Frontal cortex (tissue), 4 donors: ENCODE data around the gene ATR. TPM values are rescaled to one million over a fixed set of nuclear protein-coding genes. Genes with fewer than 3 reads are reported as not detected.
A peak's percentile ranks its signal among the peaks of the same experiment; 100 is the strongest.
"Not testable (repeated sequence)": the region's sequence is repeated elsewhere in the genome, so short reads cannot be mapped to it uniquely, and the experiment has no call there.

ENCODE experiments used
- DNase-seq, 2 donors: peaks; one replicate each; pipeline ENCODE4 v3.0.0; 2012; ENCODE audit warnings: low spot score in 2 of 2
- FAIRE-seq: peaks from 2 replicates; lab custom pipeline; 2012; peaks lifted over from hg19 to GRCh38; lab: Jason Lieb, UNC
- total RNA-seq: library from RNA; depleted of rRNA; stranded (reverse); fragments of >200 nt; gene quantifications from one replicate; pipeline ENCODE4 v1.2.3, GENCODE V29; 2014
- donor health status: control.
- donor health status: control.
- donor health status: control.

The ATR gene
- total RNA-seq, 1 donor from 2014 or later = 35.1 TPM

- no peak for FAIRE-seq
Measured at GRCh38 chr3:142595951-142596725, 17.6 kb upstream of the ATR start, which contains the start of gene PLS1. Gene PLS1 (plus strand): TSS chr3:142596393. CDS start chr3:142664238, 67,845 bp downstream.

GRCh38 chr3:142595581-142595950 is 17.0 kb upstream of the ATR start:
- no peak for FAIRE-seq
- DNase-seq = no peak

More at GRCh38 chr3:142595951-142596725, 17.6 kb upstream of the ATR start, which contains the start of gene PLS1:
- peak; percentile 72 to 84 for DNase-seq

GRCh38 chr3:142595141-142595540 is 16.6 kb upstream of the ATR start:
- DNase-seq = no peak
- FAIRE-seq = no peak

GRCh38 chr3:142592268-142592667 is 13.7 kb upstream of the ATR start:
- FAIRE-seq, DNase-seq: not testable (repeated sequence)

- FAIRE-seq (no peak), DNase-seq (no peak)
Measured at GRCh38 chr3:142588703-142589102, 10.2 kb upstream of the ATR start.

- FAIRE-seq = no peak
- peak in 1 of 2 donors; percentile 51 for DNase-seq
Measured at GRCh38 chr3:142586803-142587406, 8.4 kb upstream of the ATR start.

- DNase-seq, FAIRE-seq: not testable (repeated sequence)
Measured at GRCh38 chr3:142581070-142581469, 2.5 kb upstream of the ATR start.

GRCh38 chr3:142580061-142580423 is 1.5 kb upstream of the ATR start:
- no peak for FAIRE-seq
- DNase-seq = no peak

- FAIRE-seq (no peak), DNase-seq (no peak)
Measured at GRCh38 chr3:142577696-142578328, 721 bp downstream of the ATR start.

- no peak for FAIRE-seq
- DNase-seq = no peak
Measured at GRCh38 chr3:142576792-142577191, 1.7 kb downstream of the ATR start.

GRCh38 chr3:142574665-142575064 is 3.9 kb downstream of the ATR start:
- no peak for DNase-seq
- FAIRE-seq = no peak

- FAIRE-seq, DNase-seq: not testable (repeated sequence)
Measured at GRCh38 chr3:142574223-142574622, 4.3 kb downstream of the ATR start.

GRCh38 chr3:142569422-142569821 is 9.1 kb downstream of the ATR start:
- DNase-seq, FAIRE-seq: not testable (repeated sequence)

GRCh38 chr3:142568393-142569017 is 10.0 kb downstream of the ATR start:
- DNase-seq (no peak), FAIRE-seq (no peak)

GRCh38 chr3:142566096-142566495 is 12.4 kb downstream of the ATR start:
- no peak for DNase-seq
- no peak for FAIRE-seq

GRCh38 chr3:142563496-142563997 is 15.0 kb downstream of the ATR start:
- DNase-seq (no peak), FAIRE-seq (no peak)

GRCh38 chr3:142560118-142560517 is 18.4 kb downstream of the ATR start:
- FAIRE-seq (no peak), DNase-seq (no peak)

GRCh38 chr3:142553741-142554140 is 24.8 kb downstream of the ATR start:
- DNase-seq = no peak
- FAIRE-seq = no peak

GRCh38 chr3:142552579-142552978 is 26.0 kb downstream of the ATR start:
- FAIRE-seq, DNase-seq: not testable (repeated sequence)

GRCh38 chr3:142549986-142550385 is 28.5 kb downstream of the ATR start:
- DNase-seq = no peak
- no peak for FAIRE-seq
